ENCODE measurements around the gene HSD17B12.
A peak's percentile ranks its signal among the peaks of the same experiment; 100 is the strongest.

The HSD17B12 gene

GRCh38 chr11:43723617-43724016 lies 43.1 kb downstream of the HSD17B12 start:
- Histone ChIP-seq H3K36me3 (peaks cover 26 to 78% (median 45%) of the 10 kb centered on the region in 11 experiments), H3K27me3 (no peaks in the 10 kb centered on the region), H3K27ac (no peak overlapping the region), H3K4me1 (peaks cover 0 to 14% (median 0%) of the 10 kb centered on the region in 10 experiments; a peak in 3 of 20 replicates), H3K4me3 (no peak overlapping the region), H3K9ac (no peak overlapping the region), H3K4me2 (no peak overlapping the region), H3K9me3 (replicated peaks in 1 of 11) (peaks cover 6 to 26% (median 10%) of the 10 kb centered on the region in 11 experiments), H4K20me1 (peaks cover 0 to 42% (median 9%) of the 10 kb centered on the region in 11 experiments; a peak in 7 of 22 replicates)
- no peak for TF ChIP-seq Cebpa-rat (IDR thresholded peaks at IDR 0.05)

GRCh38 chr11:43732225-43732624 lies 51.7 kb downstream of the HSD17B12 start:
- Histone ChIP-seq H4K20me1 (peaks cover 0 to 33% (median 10%) of the 10 kb centered on the region in 11 experiments; a peak in 9 of 22 replicates), H3K27ac (no peak overlapping the region), H3K4me3 (no peak overlapping the region), H3K9me3 (replicated peaks in 1 of 11) (peaks cover 25 to 47% (median 42%) of the 10 kb centered on the region in 11 experiments), H3K27me3 (no peaks in the 10 kb centered on the region), H3K36me3 (peaks cover 27 to 64% (median 43%) of the 10 kb centered on the region in 11 experiments), H3K4me1 (peaks cover 17 to 25% (median 22%) of the 10 kb centered on the region in 10 experiments), H3K9ac (no peak overlapping the region), H3K4me2 (no peak overlapping the region)
- no peak for TF ChIP-seq Cebpa-rat (IDR thresholded peaks at IDR 0.05)

GRCh38 chr11:43734256-43734655 lies 53.7 kb downstream of the HSD17B12 start:
- TF ChIP-seq Cebpa-rat (IDR thresholded peaks at IDR 0.05): no peak
- Histone ChIP-seq H3K4me3 (peak overlapping the region in 3 of 10 experiments; percentile 8 to 22 (median 12); a peak in 2 of 20 replicates), H4K20me1 (peaks cover 0 to 45% (median 4%) of the 10 kb centered on the region in 11 experiments; a peak in 10 of 22 replicates)

GRCh38 chr11:43735115-43735514 lies 54.6 kb downstream of the HSD17B12 start:
- peak overlapping the region in 10 of 11 experiments; percentile 67 to 93 (median 81); a peak in 14 of 22 replicates for H3K4me2 ChIP-seq
- peaks cover 39 to 54% (median 46%) of the 10 kb centered on the region in 10 experiments for H3K4me1 ChIP-seq
- H4K20me1 ChIP-seq: peaks cover 0 to 51% (median 4%) of the 10 kb centered on the region in 11 experiments; a peak in 10 of 22 replicates
- peaks cover 29 to 63% (median 53%) of the 10 kb centered on the region in 11 experiments for H3K36me3 ChIP-seq
- no peaks in the 10 kb centered on the region for H3K27me3 ChIP-seq
- H3K27ac ChIP-seq: peak overlapping the region in 1 of 11 experiments; percentile 82; a peak in 1 of 22 replicates
- H3K4me3 ChIP-seq: no peak overlapping the region
- no peak for TF ChIP-seq Cebpa-rat (IDR thresholded peaks at IDR 0.05)
- H3K9ac ChIP-seq: no peak overlapping the region
- H3K9me3 ChIP-seq (replicated peaks in 1 of 11): peaks cover 25 to 57% (median 50%) of the 10 kb centered on the region in 11 experiments

More at GRCh38 chr11:43734256-43734655, 53.7 kb downstream of the HSD17B12 start:
- H3K27ac ChIP-seq: no peak overlapping the region
- H3K4me2 ChIP-seq: no peak overlapping the region
- no peaks in the 10 kb centered on the region for H3K27me3 ChIP-seq
- peaks cover 25 to 49% (median 43%) of the 10 kb centered on the region in 11 experiments for H3K9me3 ChIP-seq (replicated peaks in 1 of 11)
- peaks cover 30 to 61% (median 44%) of the 10 kb centered on the region in 11 experiments for H3K36me3 ChIP-seq
- peaks cover 37 to 46% (median 42%) of the 10 kb centered on the region in 10 experiments for H3K4me1 ChIP-seq
- H3K9ac ChIP-seq: no peak overlapping the region

- Histone ChIP-seq H3K4me2 (peak overlapping the region; percentile 67 to 93 (median 80)), H3K36me3 (peaks cover 32 to 61% (median 56%) of the 10 kb centered on the region in 11 experiments), H3K4me1 (peaks cover 39 to 62% (median 46%) of the 10 kb centered on the region in 10 experiments), H4K20me1 (peaks cover 0 to 52% (median 4%) of the 10 kb centered on the region in 11 experiments; a peak in 10 of 22 replicates), H3K9ac (peak overlapping the region in 10 of 11 experiments; percentile 39 to 77 (median 57); a peak in 19 of 22 replicates), H3K27ac (peak overlapping the region in 10 of 11 experiments; percentile 37 to 82 (median 72); a peak in 20 of 22 replicates), H3K9me3 (replicated peaks in 1 of 11) (peaks cover 26 to 64% (median 56%) of the 10 kb centered on the region in 11 experiments), H3K27me3 (no peaks in the 10 kb centered on the region), H3K4me3 (peak overlapping the region in 7 of 10 experiments; percentile 6 to 50 (median 13); a peak in 10 of 20 replicates)
- TF ChIP-seq Cebpa-rat (IDR thresholded peaks at IDR 0.05): no peak
Measured at GRCh38 chr11:43735961-43736360, 55.4 kb downstream of the HSD17B12 start.

- TF ChIP-seq Cebpa-rat (IDR thresholded peaks at IDR 0.05): peak in 2 of 11 experiments; percentile 20 to 50; a peak in 2 of 22 replicates
- H3K9ac ChIP-seq: peak overlapping the region in 10 of 11 experiments; percentile 39 to 77 (median 57); a peak in 19 of 22 replicates
- H3K27me3 ChIP-seq: no peaks in the 10 kb centered on the region
- H3K4me1 ChIP-seq: peaks cover 39 to 62% (median 46%) of the 10 kb centered on the region in 10 experiments
- peaks cover 22 to 60% (median 55%) of the 10 kb centered on the region in 11 experiments for H3K9me3 ChIP-seq (replicated peaks in 1 of 11)
- H3K36me3 ChIP-seq: peaks cover 27 to 58% (median 53%) of the 10 kb centered on the region in 11 experiments
- peak overlapping the region in 10 of 11 experiments; percentile 39 to 82 (median 72); a peak in 20 of 22 replicates for H3K27ac ChIP-seq
- peak overlapping the region in 6 of 10 experiments; percentile 6 to 50 (median 16); a peak in 11 of 20 replicates for H3K4me3 ChIP-seq
- peaks cover 0 to 52% (median 4%) of the 10 kb centered on the region in 11 experiments; a peak in 10 of 22 replicates for H4K20me1 ChIP-seq
- H3K4me2 ChIP-seq: peak overlapping the region; percentile 67 to 93 (median 80)
Measured at GRCh38 chr11:43736502-43737200, 56.1 kb downstream of the HSD17B12 start.

GRCh38 chr11:43737201-43737590 lies 56.7 kb downstream of the HSD17B12 start:
- peak overlapping the region; percentile 67 to 93 (median 80) for H3K4me2 ChIP-seq
- peaks cover 0 to 52% (median 4%) of the 10 kb centered on the region in 11 experiments; a peak in 10 of 22 replicates for H4K20me1 ChIP-seq
- peak overlapping the region in 8 of 11 experiments; percentile 43 to 77 (median 61); a peak in 10 of 22 replicates for H3K9ac ChIP-seq
- H3K27me3 ChIP-seq: no peaks in the 10 kb centered on the region
- peaks cover 19 to 60% (median 51%) of the 10 kb centered on the region in 11 experiments; a peak in 21 of 22 replicates for H3K9me3 ChIP-seq (replicated peaks in 1 of 11)
- peaks cover 30 to 58% (median 51%) of the 10 kb centered on the region in 11 experiments for H3K36me3 ChIP-seq
- peak overlapping the region in 2 of 10 experiments; percentile 44 to 50; a peak in 4 of 20 replicates for H3K4me3 ChIP-seq
- peaks cover 39 to 62% (median 46%) of the 10 kb centered on the region in 10 experiments for H3K4me1 ChIP-seq
- TF ChIP-seq Cebpa-rat (IDR thresholded peaks at IDR 0.05): no peak
- peak overlapping the region in 10 of 11 experiments; percentile 39 to 82 (median 72); a peak in 19 of 22 replicates for H3K27ac ChIP-seq

- peak overlapping the region in 5 of 11 experiments; percentile 8 to 48 (median 32); a peak in 6 of 22 replicates for H3K27ac ChIP-seq
- H3K4me1 ChIP-seq: peaks cover 39 to 62% (median 46%) of the 10 kb centered on the region in 10 experiments
- TF ChIP-seq Cebpa-rat (IDR thresholded peaks at IDR 0.05): no peak; a peak in 1 of 22 replicates
- H3K36me3 ChIP-seq: peaks cover 38 to 58% (median 50%) of the 10 kb centered on the region in 11 experiments
- H3K27me3 ChIP-seq: no peaks in the 10 kb centered on the region
- H3K9me3 ChIP-seq (replicated peaks in 1 of 11): peaks cover 19 to 58% (median 50%) of the 10 kb centered on the region in 11 experiments
- H4K20me1 ChIP-seq: peaks cover 0 to 46% (median 4%) of the 10 kb centered on the region in 11 experiments; a peak in 9 of 22 replicates
- peak overlapping the region in 1 of 10 experiments; percentile 4; a peak in 2 of 20 replicates for H3K4me3 ChIP-seq
- peak overlapping the region in 2 of 11 experiments; percentile 9 to 28; a peak in 2 of 22 replicates for H3K9ac ChIP-seq
- H3K4me2 ChIP-seq: peak overlapping the region; percentile 8 to 93 (median 64); a peak in 21 of 22 replicates
Measured at GRCh38 chr11:43738600-43739409, 58.3 kb downstream of the HSD17B12 start.
